GM13976 (cell line): Measurements from ENCODE around the gene FOXN3.
"Not testable (repeated sequence)": the region's sequence is repeated elsewhere in the genome, so short reads cannot be mapped to it uniquely, and the experiment has no call there.

Experiments
- DNase-seq: peaks from one replicate; pipeline ENCODE4 v3.0.0; 2012; ENCODE audit warnings: low spot score
- CTCF ChIP-seq: IDR thresholded peaks from 2 replicates; pipeline ENCODE4 v1.5.1; 2012; ENCODE audit warnings: borderline replicate concordance, mild to moderate bottlenecking; ENCODE audit not compliant: insufficient read depth; ENCODE audit errors: extremely low read depth, missing control alignments, control extremely low read depth
- in situ Hi-C: fragments of 300-500 bp; cut with MboI; formaldehyde crosslinking; loops from one replicate; pipeline ENCODE4 v1.12.0; 2022; ENCODE audit warnings: low sequenced_read_pairs, mixed read lengths, inconsistent platforms; ENCODE audit not compliant: unreplicated experiment

The FOXN3 gene

GRCh38 chr14:89121968-89122620 is 294.9 kb downstream of the FOXN3 start:
- DNase-seq = no peak
- no peak for TF ChIP-seq CTCF
- in situ Hi-C loops = no loop called here

DNA sequence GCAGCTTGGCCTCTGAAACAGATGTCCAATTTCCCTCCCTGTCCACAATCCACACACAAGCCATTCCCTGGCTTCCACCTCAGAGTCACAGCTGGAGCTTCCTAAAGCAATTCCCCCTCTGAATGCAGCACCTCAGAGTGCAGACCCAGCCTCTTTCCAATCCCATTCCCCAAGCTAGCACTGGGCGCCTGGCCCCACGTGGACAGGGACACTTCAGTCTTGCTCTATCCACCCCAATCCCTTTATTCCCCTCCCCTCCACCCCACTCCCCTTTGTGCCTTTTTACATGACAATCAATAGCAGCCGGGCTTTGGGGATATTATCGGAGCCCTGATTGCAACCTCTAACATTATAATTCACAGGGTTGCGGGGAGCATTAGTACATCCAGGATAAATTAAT is 300.0 kb downstream of the FOXN3 start:
- in situ Hi-C loops = no loop called here
- TF ChIP-seq CTCF = no peak
- no peak for DNase-seq

DNA sequence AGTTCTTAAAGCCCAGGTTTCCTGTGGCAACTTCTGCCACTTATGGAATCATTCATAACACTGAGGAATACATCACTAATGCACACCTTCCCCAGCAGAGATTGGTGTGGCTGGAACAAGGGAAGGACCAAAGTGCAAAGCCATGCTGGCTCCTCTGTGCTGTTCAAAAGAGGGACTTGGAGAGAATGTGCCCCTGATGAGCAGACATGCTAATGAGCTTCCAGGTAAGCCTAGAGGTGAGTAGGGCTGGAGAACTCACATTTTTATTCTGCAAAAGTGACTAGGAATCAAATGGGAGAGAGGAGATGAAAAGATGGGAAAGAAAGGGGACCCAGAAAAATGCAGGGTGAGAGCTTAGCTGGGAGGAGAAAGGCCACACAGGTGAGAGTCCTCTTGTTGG is 302.9 kb downstream of the FOXN3 start:
- no peak for TF ChIP-seq CTCF
- DNase-seq = no peak
- in situ Hi-C loops = no loop called here

DNA sequence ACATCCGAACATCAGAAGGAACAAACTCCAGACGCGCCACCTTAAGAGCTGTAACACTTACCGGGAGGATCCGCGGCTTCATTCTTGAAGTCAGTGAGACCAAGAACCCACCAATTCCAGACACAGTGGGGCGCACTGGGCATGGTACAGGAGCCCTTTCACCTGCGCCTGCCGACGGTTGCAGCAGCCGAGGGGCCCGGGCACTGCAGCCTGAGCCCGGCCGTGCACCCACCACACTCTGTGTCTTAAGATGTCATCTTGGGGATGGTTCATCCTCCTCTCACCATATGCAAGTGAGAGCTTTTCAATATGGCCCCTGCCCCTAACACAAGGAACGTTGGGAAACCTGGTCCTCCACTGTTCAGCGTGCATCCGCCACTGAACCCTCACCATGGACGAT is 304.3 kb downstream of the FOXN3 start:
- DNase-seq = no peak
- no peak for TF ChIP-seq CTCF
- in situ Hi-C loops = no loop called here

DNA sequence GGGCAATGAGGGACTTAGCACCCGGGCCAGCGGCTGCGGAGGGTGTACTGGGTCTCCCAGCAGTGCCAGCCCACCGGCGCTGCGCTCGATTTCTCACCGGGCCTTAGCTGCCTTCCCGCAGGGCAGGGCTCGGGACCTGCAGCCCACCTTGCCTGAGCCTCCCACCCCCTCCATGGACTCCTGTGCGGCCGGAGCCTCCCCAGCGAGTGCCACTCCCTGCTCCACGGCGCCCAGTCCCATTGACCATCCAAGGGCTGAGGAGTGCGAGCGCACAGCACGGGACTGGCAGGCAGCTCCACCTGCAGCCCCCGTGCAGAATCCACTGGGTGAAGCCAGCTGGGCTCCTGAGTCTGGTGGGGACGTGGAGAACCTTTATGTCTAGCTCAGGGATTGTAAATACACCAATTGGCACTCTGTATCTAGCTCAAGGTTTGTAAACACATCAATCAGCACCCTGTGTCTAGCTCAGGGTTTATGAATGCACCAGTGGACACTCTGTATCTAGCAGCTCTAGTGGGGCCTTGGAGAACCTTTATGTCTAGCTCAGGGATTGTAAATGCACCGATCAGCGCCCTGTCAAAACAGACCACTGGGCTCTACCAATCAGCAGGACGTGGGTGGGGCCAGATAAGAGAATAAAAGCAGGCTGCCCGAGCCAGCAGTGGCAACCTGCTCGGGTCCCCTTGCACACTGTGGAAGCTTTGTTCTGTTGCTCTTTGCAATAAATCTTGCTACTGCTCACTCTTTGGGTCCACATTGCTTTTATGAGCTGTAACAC is 305.1 kb downstream of the FOXN3 start:
- DNase-seq, in situ Hi-C loops: not testable (repeated sequence)

DNA sequence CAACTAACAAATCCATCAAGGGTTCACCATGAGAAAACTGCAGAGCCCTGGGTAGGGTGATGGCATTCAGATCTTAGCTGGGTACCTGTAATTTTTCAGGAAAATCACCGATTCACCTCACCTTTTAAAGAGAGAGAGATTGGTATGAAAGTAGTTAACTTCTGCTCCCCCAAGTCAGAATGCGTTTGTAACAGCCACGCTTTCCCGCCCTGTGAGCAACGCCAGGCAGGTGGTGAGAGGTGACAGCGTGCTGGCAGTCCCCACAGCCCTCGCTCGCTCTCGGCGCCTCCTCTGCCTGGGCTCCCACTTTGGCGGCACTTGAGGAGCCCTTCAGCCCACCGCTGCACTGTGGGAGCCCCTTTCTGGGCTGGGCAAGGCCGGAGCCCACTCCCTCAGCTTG is 305.8 kb downstream of the FOXN3 start:
- in situ Hi-C loops, DNase-seq: not testable (repeated sequence)

DNA sequence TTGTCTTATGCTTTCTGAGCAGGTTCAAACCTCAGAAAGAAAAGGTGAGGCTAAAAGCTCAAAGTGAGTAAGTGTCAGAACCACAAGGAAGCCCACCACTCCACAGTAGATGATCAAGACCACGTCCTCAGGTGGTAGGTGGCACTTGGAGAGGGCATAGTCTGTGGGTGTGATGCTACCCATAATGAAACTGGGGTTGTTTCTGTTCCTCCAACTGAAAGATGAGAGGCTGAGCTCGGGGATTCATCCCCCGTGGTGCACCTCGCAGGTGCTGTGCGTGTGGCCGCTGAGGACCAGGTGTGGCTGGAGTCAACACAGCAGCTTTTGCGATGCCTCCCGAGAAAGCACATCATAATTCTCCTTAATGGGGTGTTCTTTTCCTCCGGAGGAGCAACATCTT is 306.9 kb downstream of the FOXN3 start:
- no peak for DNase-seq
- no peak for TF ChIP-seq CTCF
- in situ Hi-C loops = no loop called here

- in situ Hi-C loops = no loop called here
- no peak for TF ChIP-seq CTCF
- no peak for DNase-seq
Observed at GRCh38 chr14:89108608-89109007, 308.4 kb downstream of the FOXN3 start.
